ENCODE results near the gene EPAS1.

The EPAS1 gene

DNA sequence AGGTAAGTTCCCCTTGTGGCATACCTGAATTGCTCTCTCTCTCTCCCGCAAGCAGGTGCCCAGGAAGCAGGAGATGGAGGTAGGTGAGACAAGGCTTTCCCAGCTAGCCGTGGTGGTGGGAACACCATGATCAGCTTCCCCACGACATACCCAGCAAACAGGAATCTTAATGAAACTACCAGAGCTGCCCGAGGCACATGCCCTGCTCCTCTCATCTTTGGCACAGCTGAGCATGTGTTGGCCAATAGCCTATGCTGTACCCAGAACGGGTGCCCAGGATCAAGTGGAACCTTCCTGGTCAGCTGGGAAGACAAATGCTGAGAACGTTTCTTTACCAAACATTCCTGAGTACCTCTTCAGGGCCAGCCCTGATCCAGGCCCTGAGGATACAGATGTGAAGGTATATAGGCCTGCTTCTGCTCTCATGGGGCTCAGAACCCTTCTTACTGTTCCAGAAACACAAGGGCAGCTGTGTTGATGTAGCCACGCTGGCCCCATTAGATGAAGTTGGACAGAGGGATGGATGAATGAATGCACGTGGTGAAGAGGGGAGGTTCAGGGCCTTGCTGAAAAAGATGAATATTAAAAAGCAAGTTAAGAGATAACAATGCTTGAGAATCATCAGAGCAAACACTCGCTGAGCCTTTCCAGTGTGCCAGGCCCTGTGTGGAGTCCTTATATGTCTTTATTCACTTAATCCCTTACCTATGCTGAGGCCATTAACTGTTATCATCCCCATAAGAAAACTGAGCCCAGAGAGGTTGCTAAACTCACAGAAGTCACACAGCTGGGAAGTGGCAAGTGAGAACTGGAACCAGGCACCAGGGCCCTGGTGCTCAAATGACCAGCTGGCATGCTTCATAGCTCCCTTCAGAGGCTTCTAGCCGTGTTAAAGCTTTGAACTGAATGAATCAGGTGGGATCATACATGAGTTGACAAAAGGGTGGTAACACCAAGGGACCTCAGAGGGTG is 113.4 kb downstream of the EPAS1 start:
- DNase-seq (ENCODE audit: low read depth): no peak

DNA sequence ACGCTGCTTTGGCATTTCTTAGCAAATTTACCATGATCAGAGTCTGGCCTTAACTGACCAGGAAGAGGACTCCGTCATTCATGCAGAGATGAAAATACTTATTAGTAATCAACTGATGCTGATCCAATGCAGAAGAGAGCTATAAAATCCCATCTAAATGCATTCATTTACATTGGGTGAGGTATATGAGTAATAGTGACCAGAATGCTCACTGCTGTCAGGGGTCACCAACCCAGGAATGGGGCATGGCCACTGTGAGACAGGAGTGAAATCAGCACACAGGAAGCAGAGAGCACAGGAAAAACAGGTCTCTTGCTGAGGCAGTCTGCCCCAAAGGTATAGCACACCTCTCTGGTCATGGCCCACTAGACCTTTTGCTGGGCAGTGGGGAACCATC is 114.0 kb downstream of the EPAS1 start:
- no peak for DNase-seq (ENCODE audit: low read depth)

DNA sequence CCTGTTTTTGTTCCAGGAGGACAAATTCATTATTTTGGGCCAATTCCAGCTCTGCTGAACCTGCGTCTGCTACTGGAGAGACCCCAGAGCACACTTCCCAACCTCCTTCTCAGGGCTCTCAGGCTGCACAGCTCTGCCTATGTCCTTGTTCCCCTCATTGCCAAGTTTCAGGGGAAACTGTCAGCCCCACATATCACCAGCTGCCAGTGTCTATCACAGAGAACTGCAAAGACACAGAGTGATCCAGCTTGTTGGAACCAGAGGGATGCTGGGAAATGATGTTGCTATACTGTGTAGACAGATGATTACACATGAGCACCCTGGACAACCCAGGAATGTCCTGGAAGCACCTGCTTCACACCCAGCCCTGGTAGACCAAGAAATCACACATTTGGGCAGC is 114.8 kb downstream of the EPAS1 start:
- DNase-seq (ENCODE audit: low read depth): no peak

DNA sequence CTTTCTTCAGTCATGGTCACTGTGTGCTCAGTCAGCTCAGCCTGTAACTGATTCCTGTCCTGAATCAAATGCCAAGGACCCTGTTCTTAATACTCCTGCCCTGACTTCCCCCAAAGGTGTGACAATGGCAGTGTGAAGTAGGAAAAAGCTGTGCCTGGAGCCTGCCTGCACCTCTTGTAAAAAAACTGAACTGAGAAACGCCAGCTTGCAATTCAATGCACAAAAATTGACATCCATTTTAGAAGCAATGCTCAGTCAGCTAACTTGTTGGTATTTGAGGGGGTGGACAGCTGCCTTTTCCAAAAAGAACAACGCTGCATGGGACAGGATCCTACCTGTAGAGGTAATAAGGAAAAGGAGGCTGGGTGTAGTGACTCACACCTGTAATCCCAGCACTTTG is 115.9 kb downstream of the EPAS1 start:
- DNase-seq (ENCODE audit: low read depth): no peak

DNA sequence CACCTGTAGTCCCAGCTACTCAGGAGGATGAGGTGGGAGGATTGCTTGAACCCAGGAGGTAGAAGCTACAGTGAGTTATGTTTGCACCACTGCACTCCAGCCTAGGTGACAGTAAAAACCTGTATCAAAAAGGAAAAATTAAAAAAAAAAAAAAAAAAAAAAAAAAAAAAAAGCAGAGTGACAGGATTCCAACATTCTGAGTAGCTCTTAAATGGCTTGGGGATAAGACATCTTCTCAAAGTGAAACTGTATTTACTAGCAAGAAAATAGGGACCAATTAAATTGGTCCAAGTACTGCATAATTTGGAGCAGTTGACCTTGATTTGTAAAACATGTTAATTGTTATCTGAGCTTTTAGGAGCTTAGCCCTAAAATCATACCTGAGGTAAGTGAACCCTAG is 116.4 kb downstream of the EPAS1 start:
- no peak for DNase-seq (ENCODE audit: low read depth)

DNA sequence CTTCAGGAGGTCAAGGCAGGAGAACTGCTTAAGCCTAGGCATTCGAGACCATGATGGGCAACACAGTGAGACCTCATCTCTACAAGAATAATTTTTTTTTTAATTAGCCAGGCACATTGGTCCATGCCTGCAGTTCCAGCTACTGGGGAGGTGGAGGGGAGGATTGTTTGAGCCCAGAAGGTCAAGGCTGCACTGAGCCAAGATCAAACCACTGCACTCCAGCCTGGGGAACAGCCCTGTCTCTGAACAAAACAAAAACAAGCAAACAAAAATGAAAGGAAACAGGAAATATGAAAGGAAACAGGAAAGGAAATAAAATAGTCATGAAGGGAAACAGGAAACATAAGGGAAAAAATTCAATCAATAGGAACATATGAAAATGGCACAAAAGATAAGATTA is 117.5 kb downstream of the EPAS1 start:
- DNase-seq (ENCODE audit: low read depth): no peak

DNA sequence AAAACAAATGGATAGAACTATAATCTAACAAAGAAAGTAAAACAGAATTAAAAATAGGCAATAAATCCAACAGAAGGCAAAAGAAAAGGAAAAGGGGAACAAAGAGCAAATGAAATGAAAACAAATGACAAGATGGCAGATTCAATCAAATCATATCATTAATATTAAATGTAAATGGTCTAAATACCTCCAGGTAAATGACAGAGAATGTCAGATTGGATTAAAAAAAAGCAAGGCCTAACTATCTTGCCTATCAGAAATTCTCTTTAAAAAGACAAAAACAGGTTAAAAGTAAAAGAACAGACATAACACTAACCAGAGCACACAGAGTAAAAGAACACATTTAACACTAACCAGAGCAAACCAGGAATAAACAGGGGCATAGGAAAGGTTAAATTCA is 119.1 kb downstream of the EPAS1 start:
- no peak for DNase-seq (ENCODE audit: low read depth)

DNA sequence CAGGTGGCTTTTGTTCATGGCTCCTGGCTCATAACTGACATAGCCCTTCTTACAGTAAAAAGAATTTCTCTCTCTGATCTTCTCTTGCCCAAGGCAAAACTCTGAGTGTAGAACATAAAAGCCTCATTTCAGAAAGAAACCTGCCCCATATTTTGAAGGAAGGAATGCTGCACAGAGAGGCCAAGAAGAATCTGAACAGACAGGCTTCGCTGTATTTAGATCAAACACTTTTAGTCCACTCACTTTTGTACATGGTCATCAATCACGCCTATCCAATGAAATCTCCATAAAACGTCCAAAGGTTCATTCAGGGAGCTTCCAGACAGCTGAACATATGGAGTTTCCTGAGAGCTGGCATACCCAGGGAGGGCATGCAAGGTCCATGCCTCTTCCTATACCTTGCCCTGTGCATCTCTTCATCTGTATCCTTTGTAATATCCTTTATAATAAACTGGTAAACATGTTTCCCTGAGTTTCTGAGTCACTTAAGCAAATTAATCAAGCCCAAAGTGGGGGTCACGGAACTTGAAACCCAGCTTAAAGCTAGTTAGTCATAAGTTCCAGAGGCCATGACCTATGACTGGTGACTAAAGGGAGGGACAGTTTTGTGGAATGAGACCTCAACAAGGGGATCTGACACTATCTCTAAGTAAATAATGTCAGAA is 119.7 kb downstream of the EPAS1 start:
- DNase-seq (ENCODE audit: low read depth): no peak

DNA sequence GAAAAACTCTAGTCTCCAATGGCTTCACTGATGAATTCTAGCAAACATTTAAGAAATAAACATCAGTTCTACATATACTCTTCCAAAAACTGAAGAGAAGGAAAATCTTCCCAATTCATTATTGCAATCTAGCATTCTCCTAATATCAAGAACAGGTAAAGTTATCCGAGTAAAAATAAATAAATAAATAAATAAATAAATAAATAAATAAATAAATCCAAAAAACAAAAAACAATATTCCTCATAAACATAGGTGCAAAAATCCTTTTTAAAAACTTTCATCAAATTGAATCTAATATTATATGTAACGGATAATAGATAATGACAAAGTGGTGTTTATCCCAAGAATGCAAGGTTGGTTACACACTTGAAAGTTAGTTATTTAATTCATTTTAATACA is 123.7 kb downstream of the EPAS1 start:
- DNase-seq (ENCODE audit: low read depth): no peak

DNA sequence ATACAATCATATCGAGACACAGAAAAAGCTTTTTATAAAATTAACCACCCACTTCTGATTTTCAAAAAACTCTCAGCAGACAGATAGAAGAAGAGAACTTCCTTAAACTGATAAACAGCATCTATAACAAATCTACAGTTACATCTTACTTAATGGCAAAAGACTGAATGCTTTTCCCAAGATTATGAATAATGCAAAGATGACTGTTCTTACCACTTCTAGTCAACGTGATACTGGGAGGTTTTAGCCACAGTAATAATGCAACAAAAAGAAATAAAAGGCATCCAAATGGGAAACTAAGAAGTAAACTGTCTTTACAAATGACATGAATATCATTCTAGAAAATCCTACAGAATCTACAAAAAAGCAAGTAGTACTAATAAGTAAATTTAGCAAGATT is 124.2 kb downstream of the EPAS1 start:
- DNase-seq (ENCODE audit: low read depth): no peak

DNA sequence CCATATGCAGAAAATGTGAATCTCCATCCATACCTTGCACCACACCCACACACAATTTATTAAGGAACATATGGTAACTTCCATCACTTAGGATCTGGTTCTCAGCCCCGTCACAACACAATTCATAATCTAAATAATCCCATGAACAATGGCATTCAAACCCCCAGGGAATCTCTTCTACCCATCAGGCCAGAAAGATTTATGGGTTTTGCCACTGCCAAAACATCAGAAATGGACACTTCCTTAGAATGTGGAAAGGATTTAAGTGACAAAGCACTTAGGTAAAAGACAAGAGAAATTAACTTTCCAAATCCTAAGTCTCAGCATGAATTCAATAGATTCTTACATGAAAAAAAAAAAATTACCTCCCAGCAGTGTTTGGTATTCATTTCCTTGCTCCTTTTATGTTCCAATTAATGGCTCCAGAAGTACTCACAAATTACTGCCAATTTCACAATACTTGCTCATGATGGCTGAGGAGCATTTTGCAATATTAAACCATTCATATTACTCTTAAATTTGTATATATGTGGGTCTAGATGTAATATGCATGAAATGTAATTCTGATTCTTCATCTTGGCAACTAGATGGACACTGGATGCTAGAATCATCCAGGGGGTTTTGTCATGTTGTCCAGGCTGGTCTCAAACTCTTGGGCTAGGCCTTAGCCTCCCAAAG is 125.6 kb downstream of the EPAS1 start:
- no peak for DNase-seq (ENCODE audit: low read depth)

DNA sequence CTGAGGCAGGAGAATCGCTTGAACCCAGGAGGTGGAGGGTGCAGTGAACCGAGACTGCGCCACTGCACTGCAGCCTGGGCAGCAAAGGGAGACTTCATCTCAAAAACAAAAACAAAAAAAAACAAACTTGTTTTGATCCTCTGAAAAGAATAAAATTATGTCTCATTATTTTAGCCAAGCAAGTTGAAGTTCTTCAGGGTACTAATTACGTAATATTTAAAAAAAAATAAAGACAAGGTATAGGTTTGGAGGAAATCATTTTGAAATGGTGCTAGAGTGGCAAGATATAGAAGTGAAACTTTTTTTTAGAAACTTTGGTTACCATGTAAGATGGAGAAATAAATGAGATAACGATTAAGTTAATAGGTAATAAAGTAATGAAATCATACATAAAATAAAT is 127.7 kb downstream of the EPAS1 start:
- no peak for DNase-seq (ENCODE audit: low read depth)

DNA sequence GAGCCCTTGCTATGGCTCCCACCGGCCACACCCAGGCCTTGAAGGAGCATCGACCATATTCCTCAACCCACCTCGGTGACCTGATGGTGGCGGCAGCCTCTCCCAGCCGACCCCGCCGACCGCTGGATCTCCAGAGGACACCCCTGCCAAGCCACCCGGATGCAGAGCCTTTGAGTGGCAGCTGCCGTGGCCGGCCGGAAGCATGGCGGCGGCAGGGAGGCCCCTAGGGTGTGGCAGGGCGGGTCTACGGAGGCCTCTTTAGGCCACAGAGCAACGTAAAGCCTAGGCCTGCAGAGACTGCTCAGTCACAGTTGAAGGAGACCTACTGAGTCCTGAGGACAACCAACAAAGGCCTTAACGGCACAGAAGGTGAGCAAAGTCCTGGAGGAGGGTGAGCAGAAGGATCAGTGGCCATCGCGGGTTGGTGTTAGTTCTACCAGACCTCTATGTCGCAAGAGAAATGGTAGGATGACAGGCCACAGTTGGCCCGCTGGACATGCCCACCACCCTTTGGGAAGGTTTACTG is 131.8 kb downstream of the EPAS1 start:
- DNase-seq (ENCODE audit: low read depth): no peak

DNA sequence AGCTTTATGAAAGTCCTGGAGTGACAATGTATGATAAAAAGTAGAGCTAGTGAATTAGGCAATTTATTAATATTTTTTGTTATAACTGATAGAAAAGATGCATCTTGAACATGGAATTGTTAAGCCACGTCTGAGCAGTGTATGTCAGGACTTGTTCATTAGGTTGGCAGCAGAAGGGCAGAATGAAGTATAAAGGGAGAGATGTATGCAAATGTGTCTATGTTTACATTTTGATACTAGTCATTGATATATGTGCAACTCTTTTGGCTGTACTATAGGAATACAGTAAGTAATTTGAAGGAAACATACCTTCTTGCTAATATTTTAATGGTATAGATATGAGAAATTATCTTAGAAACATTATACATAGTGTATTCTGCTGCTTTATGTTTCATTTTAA is 133.2 kb downstream of the EPAS1 start:
- no peak for DNase-seq (ENCODE audit: low read depth)

DNA sequence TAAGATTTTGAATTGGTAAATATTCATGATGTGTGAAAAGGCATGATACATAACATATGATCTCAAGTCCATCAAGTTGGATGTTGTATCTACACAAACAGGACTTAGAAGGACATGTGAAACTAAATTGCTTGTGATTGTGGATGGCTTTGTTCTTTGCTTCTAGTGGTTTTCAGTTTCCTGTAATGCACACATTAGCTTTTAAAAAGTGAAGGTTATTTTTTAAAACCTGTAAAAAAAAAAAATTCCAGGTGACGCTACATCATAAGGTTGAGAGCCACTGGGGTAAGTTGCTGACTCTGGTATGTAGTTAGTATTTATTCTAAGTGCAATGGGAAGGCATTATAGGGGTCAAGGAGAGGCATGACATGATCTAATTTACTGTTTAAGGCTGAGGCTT is 133.8 kb downstream of the EPAS1 start:
- no peak for DNase-seq (ENCODE audit: low read depth)

DNA sequence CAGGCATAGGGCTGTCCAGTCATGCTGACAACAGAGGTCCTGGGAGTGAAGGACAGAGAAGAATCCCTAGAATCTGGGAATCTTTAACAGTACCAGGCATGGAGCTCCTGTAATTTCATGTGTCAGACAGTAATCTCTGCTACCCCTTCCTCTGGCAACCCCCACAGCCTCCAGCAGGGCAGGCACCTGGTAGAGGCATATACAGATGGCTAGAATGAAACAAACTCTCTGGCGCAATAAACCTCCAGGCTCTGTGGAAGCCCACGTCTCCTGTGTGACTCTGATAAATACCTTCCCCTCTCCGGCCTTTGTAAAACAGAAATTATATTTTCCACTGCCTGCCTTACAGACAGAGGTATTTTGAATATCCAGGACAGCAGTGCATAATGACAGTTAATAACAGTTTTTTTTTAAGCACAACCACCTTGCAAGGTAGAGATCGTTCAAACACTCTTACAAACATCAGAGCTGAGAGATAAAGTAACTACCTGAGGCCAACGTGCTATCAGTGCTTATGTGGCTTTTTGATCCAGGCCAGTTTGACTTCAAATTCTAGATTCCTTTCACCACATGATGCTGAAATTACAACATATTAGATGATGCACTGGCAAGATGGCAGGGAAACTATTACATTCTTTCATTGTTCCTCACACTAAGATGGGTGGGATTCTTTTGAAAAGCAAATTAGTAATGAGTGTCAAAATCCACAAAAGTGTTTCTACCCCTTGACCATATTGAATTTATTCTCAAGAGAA is 134.5 kb downstream of the EPAS1 start:
- DNase-seq (ENCODE audit: low read depth): no peak

DNA sequence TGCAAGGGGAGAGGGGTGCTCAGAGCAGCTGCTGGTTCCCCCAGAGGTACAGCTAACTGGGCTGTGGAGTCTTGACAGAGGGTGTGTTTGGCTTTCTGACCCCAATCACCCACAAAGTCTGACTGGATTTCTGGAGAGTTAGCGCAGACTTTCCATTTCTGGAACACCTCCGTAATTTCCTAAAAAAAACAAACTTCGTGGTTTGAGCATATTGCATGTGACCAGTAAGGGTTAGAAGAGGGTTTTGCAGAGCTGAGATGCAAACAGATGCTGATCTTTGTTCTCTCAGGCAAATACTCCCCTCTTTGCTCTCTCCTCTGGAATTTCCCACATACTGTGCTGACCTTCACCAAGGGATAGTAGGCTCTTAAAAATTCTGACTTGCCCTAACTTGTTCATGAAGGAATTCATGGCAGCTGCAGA is 137.7 kb downstream of the EPAS1 start:
- DNase-seq (ENCODE audit: low read depth): no peak

DNA sequence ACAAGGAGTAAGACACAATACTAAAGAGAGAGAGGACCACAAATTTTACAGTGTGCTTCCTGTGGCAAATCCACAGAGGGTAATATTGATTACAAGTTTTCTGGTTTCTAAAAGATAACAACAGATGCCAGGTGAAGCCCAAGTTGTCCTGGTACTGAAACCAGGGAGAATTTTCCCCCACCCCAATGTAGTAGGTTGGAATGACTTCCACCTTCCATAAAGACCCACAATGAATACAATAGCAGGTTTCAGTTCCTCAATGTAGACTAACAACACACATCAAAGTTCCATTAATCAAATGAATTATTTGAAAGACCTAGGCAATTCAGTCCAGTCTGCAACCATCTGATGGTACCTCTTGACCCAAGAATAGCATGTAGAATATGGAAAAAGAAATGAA is 138.1 kb downstream of the EPAS1 start:
- DNase-seq (ENCODE audit: low read depth): no peak

DNA sequence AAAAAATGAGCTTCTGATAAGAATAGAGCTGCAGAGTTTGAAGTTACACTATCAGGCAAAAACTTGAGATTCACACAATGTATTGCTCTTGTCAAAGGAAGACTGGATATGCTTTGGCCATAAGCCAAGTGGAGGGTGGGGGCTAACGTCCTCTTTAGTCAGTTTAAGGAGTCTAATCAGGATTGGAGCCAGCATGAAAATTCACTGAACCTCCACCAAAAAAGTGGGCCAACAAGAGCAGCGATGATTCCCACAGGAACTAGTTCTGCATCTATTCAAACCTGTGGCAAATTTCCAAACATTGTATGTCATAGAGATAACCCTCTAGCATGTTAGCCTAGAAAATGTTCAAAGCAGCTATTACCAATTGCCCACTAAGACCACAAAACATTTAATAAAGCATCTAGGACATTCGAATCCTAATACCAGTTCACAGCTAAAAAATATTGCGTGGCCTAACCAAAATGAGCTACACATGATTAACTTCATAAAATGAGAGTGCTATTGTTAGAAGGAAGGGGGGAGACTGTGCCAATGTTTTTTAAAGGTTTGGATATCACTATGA is 138.7 kb downstream of the EPAS1 start:
- DNase-seq (ENCODE audit: low read depth): no peak
